ENCODE results near the gene RALGAPA2. TPM values are rescaled to one million over a fixed set of nuclear protein-coding genes. Genes with fewer than 3 reads are reported as not detected.

The RALGAPA2 gene
- total and polyA plus RNA-seq, 9 donors: 8.4 to 31.7 (median 19.9) TPM

GRCh38 chr20:20528861-20529260 is 183.6 kb downstream of the RALGAPA2 start:
- H3K4me1 ChIP-seq (ENCODE audit: insufficient read depth): no peaks in the 10 kb centered on the region
- intact Hi-C loops (cut with DNase I): no loop called here
- H3K36me3 ChIP-seq: no peaks in the 10 kb centered on the region
- no peak overlapping the region for H3K4me3 ChIP-seq
- H3K27me3 ChIP-seq: no peaks in the 10 kb centered on the region
- TF ChIP-seq EP300 (IDR thresholded peaks at IDR 0.05) (no peak), POLR2A (IDR thresholded peaks at IDR 0.05) (no peak), CTCF (IDR thresholded peaks at IDR 0.05) (no peak)
- DNase-seq: no peak
- H3K27ac ChIP-seq: no peak overlapping the region
- no peaks in the 10 kb centered on the region for H3K9me3 ChIP-seq
- 60 to 70% (median 66%) methylated on average over 3 of the region's 3 CpGs for WGBS, 3 donors

DNA sequence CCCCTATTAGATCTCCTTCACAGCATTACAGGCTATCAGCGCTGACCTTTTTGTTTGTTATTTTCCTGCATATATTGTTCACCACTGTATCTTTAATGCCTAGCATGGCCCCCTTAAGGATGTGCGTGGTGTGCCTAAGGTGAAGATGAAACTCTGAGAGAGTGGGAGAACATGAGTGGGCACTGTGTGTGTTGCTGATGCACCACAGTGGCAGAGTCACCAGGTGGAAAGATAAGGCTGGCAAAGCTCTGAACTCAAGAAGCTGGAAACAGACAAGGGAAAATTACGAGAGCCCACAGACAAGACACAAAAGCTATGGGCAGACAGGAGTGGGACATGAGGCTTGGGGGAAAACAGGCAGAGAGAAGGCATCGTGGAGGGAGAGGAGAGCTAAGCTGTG is 184.8 kb downstream of the RALGAPA2 start:
- no peak overlapping the region for H3K27ac ChIP-seq
- no peak for DNase-seq
- 95 to 99% (median 97%) methylated on average over 4 of the region's 4 CpGs for WGBS, 3 donors
- H3K4me1 ChIP-seq (ENCODE audit: insufficient read depth): no peaks in the 10 kb centered on the region
- H3K4me3 ChIP-seq: no peak overlapping the region
- no peaks in the 10 kb centered on the region for H3K27me3 ChIP-seq
- H3K9me3 ChIP-seq: no peaks in the 10 kb centered on the region
- intact Hi-C loops (cut with DNase I): no loop called here
- TF ChIP-seq POLR2A (IDR thresholded peaks at IDR 0.05): no peak
- no peak for TF ChIP-seq CTCF (IDR thresholded peaks at IDR 0.05)
- TF ChIP-seq EP300 (IDR thresholded peaks at IDR 0.05): no peak
- H3K36me3 ChIP-seq: no peaks in the 10 kb centered on the region

GRCh38 chr20:20525756-20526155 is 186.7 kb downstream of the RALGAPA2 start:
- no peaks in the 10 kb centered on the region for H3K4me1 ChIP-seq (ENCODE audit: insufficient read depth)
- no peak for DNase-seq
- H3K4me3 ChIP-seq: no peak overlapping the region
- H3K27me3 ChIP-seq: no peaks in the 10 kb centered on the region
- 87 to 90% (median 88%) methylated on average over 6 of the region's 6 CpGs for WGBS, 3 donors
- no peaks in the 10 kb centered on the region for H3K9me3 ChIP-seq
- no peak overlapping the region for H3K27ac ChIP-seq
- no peaks in the 10 kb centered on the region for H3K36me3 ChIP-seq
- TF ChIP-seq POLR2A (IDR thresholded peaks at IDR 0.05) (no peak), EP300 (IDR thresholded peaks at IDR 0.05) (no peak), CTCF (IDR thresholded peaks at IDR 0.05) (no peak)
- intact Hi-C loops (cut with DNase I): no loop called here

DNA sequence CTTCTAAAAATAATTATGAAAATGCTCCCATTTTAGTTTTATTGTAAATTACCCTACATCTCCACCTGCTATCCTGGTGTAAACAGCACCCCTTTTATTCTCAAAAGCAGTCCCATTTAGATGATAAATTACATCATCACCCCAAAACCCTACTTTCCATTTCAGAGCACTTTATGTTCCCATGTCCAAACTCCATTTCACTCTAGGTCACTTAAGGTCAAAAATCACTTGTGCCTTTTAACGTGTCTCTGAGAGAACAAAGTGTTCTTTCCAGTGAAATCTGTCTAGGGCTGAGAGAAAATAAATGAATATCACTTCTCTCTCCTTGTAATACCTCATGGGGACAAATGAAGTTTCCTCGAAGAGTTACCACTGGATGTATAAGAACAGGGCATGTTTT is 187.2 kb downstream of the RALGAPA2 start:
- Histone ChIP-seq H3K9me3 (no peaks in the 10 kb centered on the region), H3K27ac (no peak overlapping the region), H3K27me3 (no peaks in the 10 kb centered on the region), H3K4me1 (ENCODE audit: insufficient read depth) (no peaks in the 10 kb centered on the region), H3K4me3 (no peak overlapping the region), H3K36me3 (no peaks in the 10 kb centered on the region)
- TF ChIP-seq EP300 (IDR thresholded peaks at IDR 0.05) (no peak), POLR2A (IDR thresholded peaks at IDR 0.05) (no peak), CTCF (IDR thresholded peaks at IDR 0.05) (no peak)
- no peak for DNase-seq
- WGBS, 3 donors: 52 to 73% (median 72%) methylated on average over 2 of the region's 2 CpGs
- intact Hi-C loops (cut with DNase I): no loop called here

DNA sequence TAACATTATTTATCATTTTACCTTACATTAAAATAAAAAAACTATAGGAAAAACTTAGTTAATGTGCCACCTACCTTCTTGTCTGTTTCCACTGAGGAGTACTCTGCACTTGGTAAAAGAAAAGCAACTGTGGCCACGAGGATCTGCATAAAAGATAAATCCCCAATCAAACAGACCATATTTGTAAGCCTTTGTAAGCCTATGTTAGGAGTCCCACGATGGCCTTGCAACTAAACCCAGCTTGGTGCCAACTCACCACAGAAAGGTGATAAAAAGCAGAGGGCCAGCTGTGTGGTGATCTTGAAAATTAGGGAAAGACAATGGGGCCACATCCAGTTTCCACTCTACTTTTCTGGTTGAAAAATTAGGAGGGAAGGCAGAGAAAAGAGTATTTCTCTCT is 187.7 kb downstream of the RALGAPA2 start:
- no peaks in the 10 kb centered on the region for H3K9me3 ChIP-seq
- 73 to 83% (median 74%) methylated on average over 2 of the region's 2 CpGs for whole genome bisulfite sequencing, 3 donors
- no peaks in the 10 kb centered on the region for H3K4me1 ChIP-seq (ENCODE audit: insufficient read depth)
- TF ChIP-seq EP300 (IDR thresholded peaks at IDR 0.05): no peak
- TF ChIP-seq CTCF (IDR thresholded peaks at IDR 0.05): no peak
- TF ChIP-seq POLR2A (IDR thresholded peaks at IDR 0.05): no peak
- no peak for DNase-seq
- no peaks in the 10 kb centered on the region for H3K27me3 ChIP-seq
- H3K4me3 ChIP-seq: no peak overlapping the region
- no peak overlapping the region for H3K27ac ChIP-seq
- H3K36me3 ChIP-seq: no peaks in the 10 kb centered on the region
- intact Hi-C loops (cut with DNase I): no loop called here

All from ovary (tissue), 9 donors.